ENCODE data around the gene SHISAL2A.
A peak's percentile ranks its signal among the peaks of the same experiment; 100 is the strongest.

SHISAL2A gene

GRCh38 chr1:52659851-52660596 lies 27.1 kb downstream of the SHISAL2A start:
- POLR2A ChIA-PET: interaction anchor here (0.9 to 1.5 kb wide), 2 partner anchors 8 to 106 kb away, joined by 3 read pairs; no protein-coding TSS in a partner anchor
- DNase-seq (ENCODE audit: extremely low spot score): no peak
- CTCF ChIA-PET: no interaction called here
- no peak for TF ChIP-seq SP1 (IDR thresholded peaks at IDR 0.05)
- TF ChIP-seq HDGF (IDR thresholded peaks at IDR 0.05; ENCODE audit: borderline replicate concordance): no peak
- no peak for TF ChIP-seq FOXM1 (IDR thresholded peaks at IDR 0.05; ENCODE audit: borderline replicate concordance)
- no peak for TF ChIP-seq TARDBP (IDR thresholded peaks at IDR 0.05)
- no peak for TF ChIP-seq CTBP1 (IDR thresholded peaks at IDR 0.05; ENCODE audit: borderline replicate concordance)
- no peak for TF ChIP-seq NFRKB (IDR thresholded peaks at IDR 0.05)
- no peak for TF ChIP-seq FOXK2 (IDR thresholded peaks at IDR 0.05)
- TF ChIP-seq LEF1 (IDR thresholded peaks at IDR 0.05; ENCODE audit: borderline replicate concordance): no peak
- TF ChIP-seq ARNT (IDR thresholded peaks at IDR 0.05): no peak
- TF ChIP-seq ZNF384 (IDR thresholded peaks at IDR 0.05): no peak
- TF ChIP-seq L3MBTL2 (conservative IDR thresholded peaks at IDR 0.05): no peak
- TF ChIP-seq FOXA1 (IDR thresholded peaks at IDR 0.05): no peak
- TF ChIP-seq PKNOX1 (IDR thresholded peaks at IDR 0.05): no peak
- TF ChIP-seq BHLHE40 (IDR thresholded peaks at IDR 0.05; ENCODE audit: borderline replicate concordance): no peak
- TF ChIP-seq ELF4 (IDR thresholded peaks at IDR 0.05): no peak
- TF ChIP-seq SUZ12 (IDR thresholded peaks at IDR 0.05): no peak

GRCh38 chr1:52660807-52661206 lies 27.8 kb downstream of the SHISAL2A start:
- ChIA-PET POLR2A (interaction anchor here (1.5 kb wide), 1 partner anchor 9 kb away, joined by 3 read pairs; no protein-coding TSS in a partner anchor), CTCF (no interaction called here)
- DNase-seq (ENCODE audit: extremely low spot score): no peak
- TF ChIP-seq TARDBP (IDR thresholded peaks at IDR 0.05): no peak
- no peak for TF ChIP-seq BHLHE40 (IDR thresholded peaks at IDR 0.05; ENCODE audit: borderline replicate concordance)
- no peak for TF ChIP-seq ZNF384 (IDR thresholded peaks at IDR 0.05)
- no peak for TF ChIP-seq SP1 (IDR thresholded peaks at IDR 0.05)

GRCh38 chr1:52662645-52663313 lies 29.8 kb downstream of the SHISAL2A start:
- DNase-seq (ENCODE audit: extremely low spot score): peak; percentile 49
- ChIA-PET POLR2A (interaction anchor here (1.1 to 1.2 kb wide), 2 partner anchors 110 to 258 kb away, joined by 3 to 6 read pairs; partner anchors contain the start of genes PRPF38A and TUT4), CTCF (no interaction called here)
- TF ChIP-seq ZNF384 (IDR thresholded peaks at IDR 0.05): no peak
- no peak for TF ChIP-seq L3MBTL2 (conservative IDR thresholded peaks at IDR 0.05)

GRCh38 chr1:52663716-52664115 lies 30.7 kb downstream of the SHISAL2A start:
- DNase-seq (ENCODE audit: extremely low spot score): no peak
- TF ChIP-seq FOXK2 (IDR thresholded peaks at IDR 0.05) (no peak), ZNF384 (IDR thresholded peaks at IDR 0.05) (no peak), BHLHE40 (IDR thresholded peaks at IDR 0.05; ENCODE audit: borderline replicate concordance) (no peak), ARNT (IDR thresholded peaks at IDR 0.05) (no peak), FOXA1 (IDR thresholded peaks at IDR 0.05) (no peak)
- CTCF ChIA-PET: no interaction called here
- POLR2A ChIA-PET: interaction anchor here (1.2 kb wide), 1 partner anchor 259 kb away, joined by 3 read pairs; the partner anchor contains the start of gene PRPF38A

DNA sequence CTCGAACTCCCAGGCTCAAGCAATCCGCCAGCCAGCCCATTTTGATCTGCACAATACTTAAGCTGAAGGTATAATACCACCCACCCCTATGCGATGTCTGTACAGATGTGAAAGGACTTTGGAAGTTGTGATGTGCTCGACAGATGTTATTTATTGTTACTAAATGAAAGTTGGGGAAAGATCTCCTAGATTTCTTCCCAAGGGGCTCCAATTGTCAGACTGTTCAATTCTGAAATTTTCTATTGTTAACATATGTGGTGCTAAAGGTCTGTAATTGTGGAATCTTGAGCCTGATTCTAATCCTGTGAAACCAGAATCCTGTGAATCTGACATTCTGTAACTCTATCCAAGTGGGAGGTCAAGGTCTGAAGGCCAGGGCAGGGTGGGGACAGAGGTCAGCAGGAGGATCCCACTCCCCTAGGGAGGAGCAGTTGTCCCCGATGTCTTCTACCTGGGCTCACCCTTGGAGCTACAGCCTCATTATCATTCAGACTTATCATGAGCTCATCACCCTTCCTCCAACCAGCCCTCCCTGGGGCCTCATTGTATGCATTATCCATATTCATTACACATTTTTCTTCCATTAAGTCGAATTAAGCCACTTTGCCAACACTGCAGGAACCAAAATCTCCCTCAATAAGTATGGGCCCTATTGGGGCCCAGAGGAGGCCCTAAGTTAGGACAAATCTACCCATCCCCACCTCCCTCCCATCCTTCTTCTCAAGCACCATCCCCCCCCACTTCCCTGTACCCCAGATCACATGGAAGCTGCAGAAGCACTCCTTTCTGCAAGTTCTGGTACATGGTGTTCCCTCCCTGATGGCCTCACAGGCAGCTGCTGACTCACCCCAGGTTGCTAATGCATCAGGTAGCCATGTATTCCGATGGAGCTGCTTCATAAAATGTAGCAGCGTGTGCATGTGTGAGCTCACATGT lies 32.3 kb downstream of the SHISAL2A start:
- no peak for DNase-seq (ENCODE audit: extremely low spot score)
- POLR2A ChIA-PET: no interaction called here
- CTCF ChIA-PET: no interaction called here
- TF ChIP-seq FOXK2 (IDR thresholded peaks at IDR 0.05) (no peak), SP1 (IDR thresholded peaks at IDR 0.05) (no peak), PKNOX1 (IDR thresholded peaks at IDR 0.05) (no peak), CTBP1 (IDR thresholded peaks at IDR 0.05; ENCODE audit: borderline replicate concordance) (no peak), ZNF384 (IDR thresholded peaks at IDR 0.05) (no peak), SUZ12 (IDR thresholded peaks at IDR 0.05) (no peak), HDGF (IDR thresholded peaks at IDR 0.05; ENCODE audit: borderline replicate concordance) (no peak), FOXM1 (IDR thresholded peaks at IDR 0.05; ENCODE audit: borderline replicate concordance) (no peak), BHLHE40 (IDR thresholded peaks at IDR 0.05; ENCODE audit: borderline replicate concordance) (no peak), L3MBTL2 (conservative IDR thresholded peaks at IDR 0.05) (no peak)

- TF ChIP-seq ZNF384 (IDR thresholded peaks at IDR 0.05): no peak
- DNase-seq (ENCODE audit: extremely low spot score): no peak
- ChIA-PET POLR2A (no interaction called here), CTCF (no interaction called here)
Observed at GRCh38 chr1:52667290-52667689, 34.3 kb downstream of the SHISAL2A start.

DNA sequence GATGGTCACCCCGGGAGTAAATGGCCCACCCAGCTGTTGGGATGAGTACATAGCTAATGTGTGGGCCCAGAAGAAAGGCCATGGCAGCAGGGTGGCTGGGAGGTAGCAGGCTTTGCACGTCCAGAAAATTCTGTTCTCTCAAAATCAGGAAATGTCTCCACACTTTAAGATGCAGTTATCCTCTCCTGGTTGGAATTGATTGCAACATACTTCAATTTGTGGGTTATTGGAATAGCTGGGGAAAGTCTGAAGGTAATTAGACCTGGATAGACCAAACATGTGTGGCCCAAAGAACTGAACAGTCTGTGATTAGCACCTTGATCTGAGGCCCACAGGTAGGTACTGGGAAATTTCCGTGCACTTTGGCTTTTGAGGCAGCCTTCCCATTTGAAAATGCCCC lies 35.0 kb downstream of the SHISAL2A start:
- CTCF ChIA-PET: interaction anchor here (0.6 kb wide), 1 partner anchor 100 kb away, joined by 3 read pairs; no protein-coding TSS in a partner anchor
- POLR2A ChIA-PET: no interaction called here
- DNase-seq (ENCODE audit: extremely low spot score): no peak
- TF ChIP-seq L3MBTL2 (conservative IDR thresholded peaks at IDR 0.05) (no peak), PKNOX1 (IDR thresholded peaks at IDR 0.05) (no peak), FOXK2 (IDR thresholded peaks at IDR 0.05) (no peak), TARDBP (IDR thresholded peaks at IDR 0.05) (no peak), FOXM1 (IDR thresholded peaks at IDR 0.05; ENCODE audit: borderline replicate concordance) (no peak), SP1 (IDR thresholded peaks at IDR 0.05) (no peak), NFRKB (IDR thresholded peaks at IDR 0.05) (no peak), SUZ12 (IDR thresholded peaks at IDR 0.05) (no peak), FOXA1 (IDR thresholded peaks at IDR 0.05) (no peak), BHLHE40 (IDR thresholded peaks at IDR 0.05; ENCODE audit: borderline replicate concordance) (no peak), ARNT (IDR thresholded peaks at IDR 0.05) (no peak), LEF1 (IDR thresholded peaks at IDR 0.05; ENCODE audit: borderline replicate concordance) (no peak), ZNF384 (IDR thresholded peaks at IDR 0.05) (no peak), HDGF (IDR thresholded peaks at IDR 0.05; ENCODE audit: borderline replicate concordance) (no peak), ELF4 (IDR thresholded peaks at IDR 0.05) (no peak), CTBP1 (IDR thresholded peaks at IDR 0.05; ENCODE audit: borderline replicate concordance) (no peak)

Measured in HEK293T (cell line).